ENCODE data around the gene EDIL3. TPM values are rescaled to one million over a fixed set of nuclear protein-coding genes. Genes with fewer than 3 reads are reported as not detected.
"Not testable (repeated sequence)": the region's sequence is repeated elsewhere in the genome, so short reads cannot be mapped to it uniquely, and the experiment has no call there.

Gene EDIL3
- total RNA-seq, 1 donor from 2014 or later, result not detected

DNA sequence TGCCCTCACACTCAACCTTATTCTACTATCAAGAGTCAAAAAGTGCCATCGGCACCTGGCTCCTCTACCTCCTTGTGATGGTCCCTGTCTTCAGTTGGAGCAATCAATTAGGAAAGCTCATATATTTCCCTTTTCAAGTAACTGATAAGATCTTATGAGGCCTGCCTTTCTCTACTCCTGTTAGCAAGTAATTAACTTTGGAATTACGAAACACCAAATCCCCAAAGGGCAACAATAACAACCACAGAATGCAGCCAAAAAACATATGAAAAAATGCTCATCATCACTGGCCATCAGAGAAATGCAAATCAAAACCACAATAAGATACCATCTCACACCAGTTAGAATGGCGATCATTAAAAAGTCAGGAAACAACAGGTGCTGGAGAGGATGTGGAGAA is 366.2 kb downstream of the EDIL3 start:
- intact Hi-C loops (cut with micrococcal nuclease); H3K36me3 Mint-ChIP-seq (ENCODE audit: low read depth); H3K4me1 Mint-ChIP-seq (ENCODE audit: low read depth); H3K4me3 Mint-ChIP-seq; DNase-seq (ENCODE audit: low spot score); H3K27ac Mint-ChIP-seq; H3K27me3 Mint-ChIP-seq (ENCODE audit: insufficient read depth); H3K9me3 Mint-ChIP-seq: not testable (repeated sequence)

- intact Hi-C loops (cut with micrococcal nuclease), result no loop called here
- DNase-seq (ENCODE audit: low spot score), result no peak
- no peak overlapping the region for H3K27ac Mint-ChIP-seq
- H3K4me1 Mint-ChIP-seq (ENCODE audit: low read depth), result no peaks in the 10 kb centered on the region
- H3K4me3 Mint-ChIP-seq, result no peak overlapping the region
- no peaks in the 10 kb centered on the region for H3K36me3 Mint-ChIP-seq (ENCODE audit: low read depth)
- H3K9me3 Mint-ChIP-seq, result no peaks in the 10 kb centered on the region
- no peaks in the 10 kb centered on the region for H3K27me3 Mint-ChIP-seq (ENCODE audit: insufficient read depth)
Observed at GRCh38 chr5:84017523-84018172, 367.0 kb downstream of the EDIL3 start.

- H3K4me3 Mint-ChIP-seq, result no peak overlapping the region
- no peaks in the 10 kb centered on the region for H3K9me3 Mint-ChIP-seq
- no peaks in the 10 kb centered on the region for H3K36me3 Mint-ChIP-seq (ENCODE audit: low read depth)
- no peak overlapping the region for H3K27ac Mint-ChIP-seq
- no peaks in the 10 kb centered on the region for H3K4me1 Mint-ChIP-seq (ENCODE audit: low read depth)
- no peak for DNase-seq (ENCODE audit: low spot score)
- intact Hi-C loops (cut with micrococcal nuclease), result no loop called here
- H3K27me3 Mint-ChIP-seq (ENCODE audit: insufficient read depth), result no peaks in the 10 kb centered on the region
Observed at GRCh38 chr5:84016085-84016484, 368.6 kb downstream of the EDIL3 start.

DNA sequence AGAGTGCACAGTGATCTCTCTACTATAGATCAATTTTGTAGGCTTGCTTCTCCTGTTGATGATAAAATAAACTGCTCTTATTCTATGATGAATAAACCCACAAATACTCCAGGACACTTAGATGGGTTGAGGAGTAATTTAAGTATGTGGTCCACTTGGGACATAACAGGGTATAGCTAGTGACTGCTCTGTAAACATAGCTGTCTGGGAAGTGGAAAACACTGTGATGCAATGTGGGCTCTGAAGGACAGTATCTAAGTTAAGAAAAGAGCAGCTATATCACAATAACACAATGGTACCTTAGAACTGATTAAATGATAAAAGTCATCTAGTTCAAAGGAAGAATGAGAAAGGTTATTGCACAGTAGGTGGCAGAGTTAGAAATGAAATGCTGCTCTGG is 369.7 kb downstream of the EDIL3 start:
- no peak for DNase-seq (ENCODE audit: low spot score)
- Mint-ChIP-seq H3K27me3 (ENCODE audit: insufficient read depth) (no peaks in the 10 kb centered on the region), H3K27ac (no peak overlapping the region), H3K4me1 (ENCODE audit: low read depth) (no peaks in the 10 kb centered on the region), H3K9me3 (no peaks in the 10 kb centered on the region), H3K36me3 (ENCODE audit: low read depth) (no peaks in the 10 kb centered on the region), H3K4me3 (no peak overlapping the region)
- intact Hi-C loops (cut with micrococcal nuclease), result no loop called here

GRCh38 chr5:83993803-83994202 is 390.9 kb downstream of the EDIL3 start:
- H3K4me1 Mint-ChIP-seq (ENCODE audit: low read depth), result no peaks in the 10 kb centered on the region
- no peak overlapping the region for H3K4me3 Mint-ChIP-seq
- no peaks in the 10 kb centered on the region for H3K27me3 Mint-ChIP-seq (ENCODE audit: insufficient read depth)
- H3K27ac Mint-ChIP-seq, result no peak overlapping the region
- intact Hi-C loops (cut with micrococcal nuclease), result no loop called here
- peaks cover 5% of the 10 kb centered on the region for H3K9me3 Mint-ChIP-seq
- no peaks in the 10 kb centered on the region for H3K36me3 Mint-ChIP-seq (ENCODE audit: low read depth)
- DNase-seq (ENCODE audit: low spot score), result no peak

DNA sequence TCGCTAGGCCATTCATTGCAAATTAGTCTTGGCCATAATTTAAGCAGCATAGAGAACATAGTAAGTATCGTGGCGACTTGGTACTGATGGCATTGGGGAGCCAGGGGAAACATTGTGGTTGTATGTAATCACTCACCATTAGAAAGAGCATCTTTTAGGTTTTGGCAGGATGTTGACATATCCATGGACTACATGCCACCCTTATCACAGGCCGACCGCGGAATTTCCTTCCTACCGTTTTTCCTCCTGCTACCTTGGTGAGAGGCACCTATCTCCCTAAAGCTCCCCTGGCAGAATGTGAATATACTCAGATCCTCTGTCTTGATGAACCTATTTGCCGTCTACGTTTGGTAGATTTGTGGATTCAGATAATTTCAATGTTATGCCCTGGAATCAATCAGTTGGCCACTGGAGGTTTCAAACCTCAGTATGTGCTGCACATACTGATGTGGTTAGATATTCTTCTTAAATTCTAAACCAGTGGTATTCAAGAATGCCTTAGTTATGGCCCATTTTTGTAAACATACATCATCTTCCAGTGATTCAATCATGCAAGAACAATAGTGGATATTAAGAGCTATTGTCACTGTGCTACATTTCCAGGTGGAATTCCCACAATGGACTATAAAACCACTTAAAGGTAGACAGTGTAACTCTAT is 393.0 kb downstream of the EDIL3 start:
- H3K9me3 Mint-ChIP-seq, result peaks cover 5% of the 10 kb centered on the region
- no peaks in the 10 kb centered on the region for H3K4me1 Mint-ChIP-seq (ENCODE audit: low read depth)
- H3K4me3 Mint-ChIP-seq, result no peak overlapping the region
- DNase-seq (ENCODE audit: low spot score), result no peak
- intact Hi-C loops (cut with micrococcal nuclease), result no loop called here
- H3K27ac Mint-ChIP-seq, result no peak overlapping the region
- H3K27me3 Mint-ChIP-seq (ENCODE audit: insufficient read depth), result no peaks in the 10 kb centered on the region
- H3K36me3 Mint-ChIP-seq (ENCODE audit: low read depth), result no peaks in the 10 kb centered on the region

GRCh38 chr5:83988293-83988685 is 396.4 kb downstream of the EDIL3 start:
- Mint-ChIP-seq H3K4me3 (no peak overlapping the region), H3K27me3 (ENCODE audit: insufficient read depth) (no peaks in the 10 kb centered on the region), H3K4me1 (ENCODE audit: low read depth) (no peaks in the 10 kb centered on the region), H3K36me3 (ENCODE audit: low read depth) (no peaks in the 10 kb centered on the region), H3K9me3 (no peaks in the 10 kb centered on the region), H3K27ac (no peak overlapping the region)
- no peak for DNase-seq (ENCODE audit: low spot score)
- intact Hi-C loops (cut with micrococcal nuclease), result no loop called here

GRCh38 chr5:83987513-83988292 is 397.0 kb downstream of the EDIL3 start:
- no peaks in the 10 kb centered on the region for H3K27me3 Mint-ChIP-seq (ENCODE audit: insufficient read depth)
- intact Hi-C loops (cut with micrococcal nuclease), result no loop called here
- no peaks in the 10 kb centered on the region for H3K9me3 Mint-ChIP-seq
- no peaks in the 10 kb centered on the region for H3K4me1 Mint-ChIP-seq (ENCODE audit: low read depth)
- H3K4me3 Mint-ChIP-seq, result no peak overlapping the region
- no peaks in the 10 kb centered on the region for H3K36me3 Mint-ChIP-seq (ENCODE audit: low read depth)
- no peak overlapping the region for H3K27ac Mint-ChIP-seq
- no peak for DNase-seq (ENCODE audit: low spot score)

GRCh38 chr5:83983852-83984251 is 400.8 kb downstream of the EDIL3 start:
- no peak overlapping the region for H3K4me3 Mint-ChIP-seq
- DNase-seq (ENCODE audit: low spot score), result no peak
- intact Hi-C loops (cut with micrococcal nuclease), result no loop called here
- no peaks in the 10 kb centered on the region for H3K27me3 Mint-ChIP-seq (ENCODE audit: insufficient read depth)
- H3K36me3 Mint-ChIP-seq (ENCODE audit: low read depth), result no peaks in the 10 kb centered on the region
- no peak overlapping the region for H3K27ac Mint-ChIP-seq
- no peaks in the 10 kb centered on the region for H3K4me1 Mint-ChIP-seq (ENCODE audit: low read depth)
- H3K9me3 Mint-ChIP-seq, result no peaks in the 10 kb centered on the region

GRCh38 chr5:83973925-83974815 is 410.5 kb downstream of the EDIL3 start:
- H3K27me3 Mint-ChIP-seq (ENCODE audit: insufficient read depth), result no peaks in the 10 kb centered on the region
- H3K4me1 Mint-ChIP-seq (ENCODE audit: low read depth), result no peaks in the 10 kb centered on the region
- intact Hi-C loops (cut with micrococcal nuclease), result no loop called here
- DNase-seq (ENCODE audit: low spot score), result no peak
- H3K4me3 Mint-ChIP-seq, result no peak overlapping the region
- no peaks in the 10 kb centered on the region for H3K9me3 Mint-ChIP-seq
- no peaks in the 10 kb centered on the region for H3K36me3 Mint-ChIP-seq (ENCODE audit: low read depth)
- H3K27ac Mint-ChIP-seq, result no peak overlapping the region

- H3K27me3 Mint-ChIP-seq (ENCODE audit: insufficient read depth), result no peaks in the 10 kb centered on the region
- intact Hi-C loops (cut with micrococcal nuclease), result no loop called here
- no peak overlapping the region for H3K4me3 Mint-ChIP-seq
- no peak overlapping the region for H3K27ac Mint-ChIP-seq
- H3K9me3 Mint-ChIP-seq, result no peaks in the 10 kb centered on the region
- no peak for DNase-seq (ENCODE audit: low spot score)
- no peaks in the 10 kb centered on the region for H3K36me3 Mint-ChIP-seq (ENCODE audit: low read depth)
- no peaks in the 10 kb centered on the region for H3K4me1 Mint-ChIP-seq (ENCODE audit: low read depth)
Observed at GRCh38 chr5:83972909-83973308, 411.8 kb downstream of the EDIL3 start.

DNA sequence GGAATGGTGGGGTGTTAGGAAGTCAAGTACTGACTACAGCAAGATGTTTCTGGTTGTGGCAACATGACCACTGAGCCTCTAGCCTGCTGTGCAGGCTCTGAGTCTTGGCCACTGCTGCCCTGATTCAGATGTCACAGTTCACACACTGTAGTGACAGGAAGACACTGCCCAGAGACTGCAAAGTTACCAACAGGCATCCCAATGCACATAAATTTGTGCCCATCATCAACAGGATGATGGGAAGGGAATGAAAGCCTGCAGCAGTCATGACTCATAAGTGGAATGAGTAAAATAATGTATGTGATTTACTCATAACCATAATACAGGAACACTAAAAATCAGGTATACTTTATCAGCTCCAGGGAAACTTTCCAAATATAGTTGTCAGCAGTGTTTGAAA is 412.4 kb downstream of the EDIL3 start:
- no peaks in the 10 kb centered on the region for H3K9me3 Mint-ChIP-seq
- intact Hi-C loops (cut with micrococcal nuclease), result no loop called here
- no peaks in the 10 kb centered on the region for H3K36me3 Mint-ChIP-seq (ENCODE audit: low read depth)
- DNase-seq (ENCODE audit: low spot score), result no peak
- H3K27ac Mint-ChIP-seq, result no peak overlapping the region
- no peaks in the 10 kb centered on the region for H3K27me3 Mint-ChIP-seq (ENCODE audit: insufficient read depth)
- H3K4me3 Mint-ChIP-seq, result no peak overlapping the region
- H3K4me1 Mint-ChIP-seq (ENCODE audit: low read depth), result no peaks in the 10 kb centered on the region

Data from activated T-helper 1 cell treated with anti-CD3 and anti-CD28 coated beads, Interleukin-12 subunit alpha, Interleukin-12 subunit beta, Interleukin-2, Interleukin-4 antibody, amounts not matched to agents 30 ng/mL and 10 ng/mL and 1 ng/mL, durations not matched to agents 14 hours and 24 hours and 36 hours (primary cell).